Measurements from ENCODE around the gene PDGFRB. TPM values are rescaled to one million over a fixed set of nuclear protein-coding genes. Genes with fewer than 3 reads are reported as not detected.

The PDGFRB gene
- total RNA-seq, 1 experiment from 2014 or later = 0.11 TPM

DNA sequence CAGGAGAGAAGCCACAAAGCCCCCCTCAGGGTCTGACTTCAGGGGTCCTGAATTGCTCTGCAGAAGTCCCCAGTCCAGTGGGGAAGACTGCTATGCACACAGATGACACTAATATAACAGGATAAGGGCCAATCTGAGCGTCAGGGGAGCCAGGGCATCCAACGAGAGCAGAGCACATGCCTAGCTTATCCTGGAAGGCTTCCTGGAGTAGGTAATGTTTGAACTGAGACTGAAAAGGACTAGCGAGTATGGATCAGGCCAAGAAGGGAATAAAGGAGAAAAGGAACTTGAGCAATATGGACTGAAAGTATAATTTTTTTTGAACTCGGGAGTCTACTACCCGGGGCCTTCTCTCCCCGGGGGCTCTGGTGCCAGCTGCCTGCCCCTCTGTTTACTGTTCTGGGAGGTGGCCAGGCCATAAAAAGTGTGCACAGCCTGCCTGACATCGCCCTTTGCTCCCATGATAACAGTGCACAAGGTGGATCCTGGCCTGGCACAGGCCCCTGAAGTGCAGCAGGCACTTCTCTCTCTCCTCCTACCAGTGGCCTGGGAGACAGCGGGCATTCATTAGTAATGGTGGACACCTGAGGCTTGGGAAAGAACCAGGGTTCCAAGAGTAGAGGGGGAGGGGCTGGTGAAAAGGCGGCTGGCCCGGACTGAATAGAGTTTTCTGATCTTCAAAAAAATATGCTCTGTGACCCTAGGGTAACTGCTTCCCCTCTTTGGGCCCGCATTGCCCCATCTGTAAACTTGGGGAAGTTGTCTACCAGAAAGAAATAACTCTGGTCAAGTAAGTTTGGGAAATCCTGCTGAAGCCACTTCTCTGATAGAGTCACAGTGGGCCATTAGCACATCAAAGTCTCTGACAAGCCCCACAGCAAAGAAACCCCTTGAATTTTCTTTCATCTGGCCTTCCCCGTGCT, 29.6 kb upstream of the PDGFRB start:
- in situ Hi-C loops (cut with HindIII; ENCODE audit: low pct_unique_long_range_greater_than_20kb, low sequenced_read_pairs) = no loop called here
- no peak for DNase-seq (ENCODE audit: low read depth, low spot score)

DNA sequence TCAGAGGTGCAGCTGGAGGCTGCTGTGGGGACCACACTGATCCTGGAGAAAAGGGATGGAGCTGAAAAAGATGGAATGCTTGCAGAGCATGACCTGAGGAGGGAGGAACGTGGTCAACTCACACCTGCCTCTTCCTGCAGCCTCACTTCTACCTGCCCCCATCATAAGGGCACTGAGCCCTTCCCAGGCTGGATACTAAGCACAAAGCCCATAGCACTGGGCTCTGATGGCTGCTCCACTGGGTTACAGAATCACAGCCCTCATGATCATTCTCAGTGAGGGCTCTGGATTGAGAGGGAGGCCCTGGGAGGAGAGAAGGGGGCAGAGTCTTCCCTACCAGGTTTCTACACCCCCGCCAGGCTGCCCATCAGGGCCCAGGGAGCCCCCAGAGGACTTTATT, 28.4 kb upstream of the PDGFRB start:
- in situ Hi-C loops (cut with HindIII; ENCODE audit: low pct_unique_long_range_greater_than_20kb, low sequenced_read_pairs) = no loop called here
- no peak for DNase-seq (ENCODE audit: low read depth, low spot score)

DNA sequence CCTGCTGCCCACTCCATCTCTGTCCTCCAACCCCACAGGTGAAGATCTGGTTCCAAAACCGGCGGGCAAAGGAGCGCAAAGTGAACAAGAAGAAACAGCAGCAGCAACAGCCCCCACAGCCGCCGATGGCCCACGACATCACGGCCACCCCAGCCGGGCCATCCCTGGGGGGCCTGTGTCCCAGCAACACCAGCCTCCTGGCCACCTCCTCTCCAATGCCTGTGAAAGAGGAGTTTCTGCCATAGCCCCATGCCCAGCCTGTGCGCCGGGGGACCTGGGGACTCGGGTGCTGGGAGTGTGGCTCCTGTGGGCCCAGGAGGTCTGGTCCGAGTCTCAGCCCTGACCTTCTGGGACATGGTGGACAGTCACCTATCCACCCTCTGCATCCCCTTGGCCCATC, 27.8 kb upstream of the PDGFRB start:
- in situ Hi-C loops (cut with HindIII; ENCODE audit: low pct_unique_long_range_greater_than_20kb, low sequenced_read_pairs) = no loop called here
- no peak for DNase-seq (ENCODE audit: low read depth, low spot score)

DNA sequence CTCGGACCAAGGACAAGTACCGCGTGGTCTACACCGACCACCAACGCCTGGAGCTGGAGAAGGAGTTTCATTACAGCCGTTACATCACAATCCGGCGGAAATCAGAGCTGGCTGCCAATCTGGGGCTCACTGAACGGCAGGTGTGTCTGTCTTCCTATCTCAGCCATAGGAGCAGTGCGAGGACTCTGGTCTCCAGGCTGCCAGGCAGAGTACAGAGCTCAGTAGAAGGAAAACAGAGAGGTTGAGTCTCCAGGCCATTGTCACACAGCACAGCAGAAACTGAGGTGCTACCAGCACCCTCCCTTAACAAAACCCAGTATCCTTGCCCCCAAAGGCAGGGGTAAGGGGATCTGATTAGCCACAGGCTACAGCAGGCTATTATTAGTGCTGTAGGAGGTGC, 27.1 kb upstream of the PDGFRB start:
- in situ Hi-C loops (cut with HindIII; ENCODE audit: low pct_unique_long_range_greater_than_20kb, low sequenced_read_pairs) = no loop called here
- no peak for DNase-seq (ENCODE audit: low read depth, low spot score)

DNA sequence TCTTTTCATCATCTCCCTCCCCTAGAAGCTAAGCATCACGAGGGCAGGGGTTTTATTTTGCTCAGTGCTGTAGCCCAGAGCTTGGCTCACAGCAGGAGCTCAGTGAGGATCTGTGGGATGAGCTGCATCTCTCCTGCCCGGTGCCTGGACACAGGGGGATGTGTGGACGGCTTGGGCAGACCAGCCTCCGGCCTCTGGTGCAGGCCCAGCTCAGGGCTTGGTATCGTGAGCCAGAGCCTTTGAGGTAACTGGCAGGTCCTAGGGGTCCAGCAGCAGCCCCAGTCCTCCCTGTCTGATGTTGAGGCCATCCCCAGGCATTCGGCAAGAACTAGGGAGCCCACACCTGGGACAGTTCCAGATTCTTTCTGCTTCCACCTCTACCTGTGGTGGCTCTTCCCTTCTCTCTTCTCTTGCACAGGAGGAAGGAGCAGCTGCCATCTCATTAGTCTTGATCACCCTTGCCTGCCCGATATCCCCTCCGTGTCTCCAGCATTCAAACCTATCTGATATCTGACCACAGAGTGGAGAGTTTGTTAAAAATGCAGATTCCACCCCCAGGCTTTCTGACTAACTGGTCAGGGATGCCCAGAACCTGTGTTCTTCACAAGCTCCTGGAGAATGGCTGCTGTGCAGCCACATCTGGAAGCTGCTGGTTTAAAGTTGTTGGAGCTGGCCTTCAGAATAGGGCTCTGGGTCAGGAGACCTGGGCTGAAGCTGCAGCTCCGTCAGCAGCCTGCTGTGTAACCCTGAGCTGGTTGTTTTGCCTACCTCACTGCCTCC, 26.3 kb upstream of the PDGFRB start:
- in situ Hi-C loops (cut with HindIII; ENCODE audit: low pct_unique_long_range_greater_than_20kb, low sequenced_read_pairs) = no loop called here
- no peak for DNase-seq (ENCODE audit: low read depth, low spot score)

DNA sequence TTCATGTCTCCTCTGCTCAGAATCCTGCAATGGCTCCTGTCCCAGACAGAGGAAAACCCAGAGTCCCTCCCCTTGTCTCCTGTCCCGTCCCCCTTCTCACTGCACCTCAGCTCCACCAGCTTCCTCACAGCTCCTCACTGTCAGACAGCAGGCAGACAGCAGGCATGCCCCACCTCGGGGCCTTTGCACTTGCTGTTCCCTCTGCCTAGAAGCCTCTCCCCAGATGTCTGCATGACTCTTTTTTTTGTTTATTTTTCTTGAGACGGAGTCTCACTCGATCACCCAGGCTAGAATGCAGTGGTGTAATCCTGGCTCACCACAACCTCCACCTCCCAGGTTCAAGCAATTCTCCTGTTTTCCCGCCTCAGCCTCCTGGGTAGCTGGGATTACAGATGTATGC, 25.4 kb upstream of the PDGFRB start:
- in situ Hi-C loops (cut with HindIII; ENCODE audit: low pct_unique_long_range_greater_than_20kb, low sequenced_read_pairs) = no loop called here
- no peak for DNase-seq (ENCODE audit: low read depth, low spot score)

DNA sequence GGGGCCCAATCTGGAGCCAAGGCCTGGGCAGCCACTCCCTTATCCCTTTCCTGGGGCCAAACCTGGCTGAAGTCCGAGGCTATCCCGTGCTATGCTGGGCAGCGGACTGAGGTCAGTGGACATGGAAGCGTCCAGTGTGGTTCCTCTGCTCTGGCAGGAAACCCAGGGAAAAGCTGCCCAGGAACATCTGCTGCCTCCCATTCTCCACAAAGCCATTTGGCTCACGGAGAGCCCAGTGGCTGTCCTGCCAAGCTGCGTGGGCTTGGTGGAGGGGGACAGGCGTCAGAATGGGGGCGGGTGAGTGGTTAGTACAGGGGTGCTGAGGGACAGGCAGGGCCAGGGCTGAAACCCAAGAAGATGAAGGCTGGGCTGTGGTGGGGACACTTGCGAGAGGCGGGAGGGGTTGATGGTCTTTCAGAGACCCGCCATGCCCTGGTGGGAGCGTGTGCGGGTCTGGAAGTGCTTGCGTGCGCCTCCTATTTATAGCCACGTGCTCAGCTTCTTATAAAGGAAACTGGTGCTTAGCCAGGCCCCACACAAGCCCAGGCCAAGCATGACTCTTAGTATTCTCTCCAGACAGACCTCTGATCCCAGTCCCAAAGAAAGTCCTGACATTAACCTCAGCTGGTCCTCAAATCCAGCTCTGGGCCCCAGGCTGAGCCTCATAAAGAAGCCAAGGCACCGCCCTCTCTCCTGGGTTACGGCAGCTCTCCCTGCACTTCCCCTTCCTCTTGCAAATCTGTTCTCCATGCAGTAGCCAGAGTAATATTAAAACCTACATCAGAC, 24.8 kb upstream of the PDGFRB start:
- in situ Hi-C loops (cut with HindIII; ENCODE audit: low pct_unique_long_range_greater_than_20kb, low sequenced_read_pairs) = no loop called here
- DNase-seq (ENCODE audit: low read depth, low spot score) = no peak

DNA sequence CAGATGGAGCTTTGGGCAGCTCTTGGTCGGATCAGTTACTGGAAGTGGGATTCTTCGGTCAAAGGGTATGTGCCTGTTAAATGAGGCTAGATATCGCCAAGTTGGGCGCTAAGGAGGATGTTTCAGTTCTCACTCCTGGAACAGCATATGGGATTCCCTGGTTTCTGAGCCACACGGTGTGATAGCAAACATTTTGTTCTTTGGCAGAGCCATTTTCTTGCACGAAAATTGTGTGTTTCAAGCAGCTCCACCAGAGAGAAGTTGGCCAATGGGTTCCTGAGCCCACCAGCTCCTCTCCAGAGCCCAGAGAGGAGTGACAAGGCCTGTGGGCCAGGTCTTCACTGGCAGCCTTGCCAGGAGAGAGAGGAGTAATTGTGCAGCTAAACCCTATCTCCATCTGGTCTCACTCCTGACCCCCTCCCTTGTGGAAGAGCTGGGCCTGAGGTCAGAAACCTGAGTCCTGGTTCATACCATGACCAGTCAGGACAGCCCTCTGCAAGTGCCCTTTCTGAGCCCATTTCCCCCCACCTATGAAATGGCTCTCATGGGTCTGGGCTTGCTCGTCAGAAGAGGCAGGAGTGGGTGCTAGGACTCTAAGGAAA, 23.5 kb upstream of the PDGFRB start:
- no peak for DNase-seq (ENCODE audit: low read depth, low spot score)
- in situ Hi-C loops (cut with HindIII; ENCODE audit: low pct_unique_long_range_greater_than_20kb, low sequenced_read_pairs) = no loop called here

DNA sequence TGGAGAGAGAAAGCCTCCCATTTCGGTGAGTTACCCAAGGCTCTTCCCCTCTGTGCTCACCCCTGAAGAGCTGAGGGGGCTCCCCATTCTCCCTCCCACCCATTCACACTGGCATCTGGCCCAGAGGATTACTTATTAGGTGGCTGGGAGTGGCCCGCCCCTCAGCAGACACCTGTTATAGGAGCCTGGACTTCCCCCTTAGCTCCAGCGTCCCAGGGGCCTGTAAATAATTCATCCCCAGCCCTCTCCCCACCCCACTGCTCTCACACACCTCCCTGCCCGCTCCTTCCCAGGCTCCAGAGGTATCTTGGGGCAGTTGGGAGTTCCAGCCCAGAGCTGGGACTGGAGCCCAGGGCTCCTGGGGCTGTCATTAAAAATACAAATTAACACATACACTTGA, 22.6 kb upstream of the PDGFRB start:
- no peak for DNase-seq (ENCODE audit: low read depth, low spot score)
- in situ Hi-C loops (cut with HindIII; ENCODE audit: low pct_unique_long_range_greater_than_20kb, low sequenced_read_pairs) = no loop called here

DNA sequence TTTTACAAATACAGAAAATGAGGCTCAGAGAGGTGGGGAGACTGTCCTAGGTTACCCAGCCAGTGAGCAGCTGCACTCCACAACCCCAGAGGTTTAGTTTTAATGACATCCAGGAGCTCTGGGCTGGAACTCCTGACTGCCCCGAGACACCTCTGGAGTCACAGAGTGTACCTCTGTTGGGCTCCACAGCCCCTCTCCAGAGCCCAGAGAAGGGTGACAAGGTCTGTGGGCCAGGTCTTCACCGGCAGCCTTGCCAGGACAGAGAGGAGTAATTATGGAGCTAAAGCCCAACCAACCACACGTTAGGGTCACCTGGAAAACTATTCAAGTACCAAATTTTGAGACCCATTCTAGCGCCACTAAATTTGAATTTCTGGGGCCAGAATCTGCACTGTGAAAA, 22.1 kb upstream of the PDGFRB start:
- in situ Hi-C loops (cut with HindIII; ENCODE audit: low pct_unique_long_range_greater_than_20kb, low sequenced_read_pairs) = no loop called here
- no peak for DNase-seq (ENCODE audit: low read depth, low spot score)

DNA sequence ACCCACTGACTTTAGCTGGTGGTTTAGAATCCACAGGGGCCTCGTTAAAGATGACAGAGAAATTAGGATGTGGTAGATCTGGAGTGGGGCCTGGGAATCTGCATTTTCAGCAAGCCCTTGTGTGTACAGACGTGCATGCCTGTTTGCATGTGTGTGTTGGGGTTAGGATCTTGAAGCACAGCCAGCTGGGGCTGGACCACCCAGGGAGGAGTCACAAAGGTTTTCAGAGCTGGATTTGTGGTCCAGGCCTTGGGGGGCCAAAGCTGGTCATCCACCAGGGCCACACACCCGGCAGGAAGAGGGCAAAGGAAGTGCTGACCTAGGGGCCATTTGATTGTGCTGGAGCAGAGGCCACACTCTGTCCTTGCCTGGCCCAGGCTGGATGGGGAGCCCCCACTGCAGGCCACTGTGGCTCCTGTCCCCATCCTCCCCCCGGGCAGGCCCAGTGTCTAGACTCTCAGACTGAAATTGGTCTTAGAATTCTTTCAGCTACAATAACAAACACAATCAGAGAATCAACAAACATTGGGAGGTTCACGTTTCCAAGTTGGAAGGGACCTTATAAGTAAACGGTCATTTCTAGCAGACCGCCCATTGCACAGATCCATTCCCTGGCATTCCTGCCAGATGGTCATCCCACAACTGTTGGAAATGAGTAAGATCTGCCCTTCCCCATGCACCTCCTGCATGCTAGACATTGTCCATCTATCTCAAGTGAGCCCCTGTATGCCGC, 21.3 kb upstream of the PDGFRB start:
- in situ Hi-C loops (cut with HindIII; ENCODE audit: low pct_unique_long_range_greater_than_20kb, low sequenced_read_pairs) = no loop called here
- no peak for DNase-seq (ENCODE audit: low read depth, low spot score)

DNA sequence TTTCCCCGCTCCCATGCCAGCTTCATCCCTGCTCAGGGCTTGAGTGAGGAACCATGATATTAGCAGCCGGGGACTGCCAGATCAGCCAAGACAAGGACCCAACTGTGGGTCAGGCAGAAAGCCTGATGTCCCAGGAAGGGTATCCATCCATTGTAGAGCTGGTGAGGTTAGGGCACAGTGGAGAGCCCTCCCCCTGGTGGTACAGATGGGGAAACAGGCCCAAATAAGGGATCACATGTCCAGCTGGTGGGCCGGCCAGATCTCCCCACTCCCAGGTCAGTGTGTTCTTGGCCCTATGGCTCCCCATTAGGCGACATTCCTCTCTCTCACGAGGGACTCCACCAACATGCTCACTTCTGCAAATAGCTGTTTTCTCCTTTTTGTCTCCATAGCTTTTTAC, 19.9 kb upstream of the PDGFRB start:
- DNase-seq (ENCODE audit: low read depth, low spot score) = peak; percentile 63
- in situ Hi-C loops (cut with HindIII; ENCODE audit: low pct_unique_long_range_greater_than_20kb, low sequenced_read_pairs) = no loop called here

DNA sequence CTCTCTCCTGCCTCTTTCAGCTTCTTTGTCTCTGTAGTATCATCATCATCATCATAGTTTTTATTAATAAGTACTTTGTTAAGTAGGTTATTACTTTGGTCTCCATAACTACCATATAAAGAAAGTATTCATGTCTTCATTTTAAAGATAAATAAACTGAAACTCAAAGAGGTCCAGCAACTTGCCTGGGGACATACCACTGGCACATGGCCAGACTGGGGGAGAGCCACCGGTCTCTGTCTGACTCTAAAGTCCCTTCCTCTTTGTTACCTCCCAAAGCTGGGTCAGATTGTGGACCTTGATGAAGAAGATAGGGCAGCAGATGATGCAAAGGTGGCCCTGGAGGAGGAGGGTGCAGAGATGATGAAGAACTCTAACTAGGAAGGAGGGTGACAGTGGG, 19.4 kb upstream of the PDGFRB start:
- DNase-seq (ENCODE audit: low read depth, low spot score) = no peak
- in situ Hi-C loops (cut with HindIII; ENCODE audit: low pct_unique_long_range_greater_than_20kb, low sequenced_read_pairs) = no loop called here

DNA sequence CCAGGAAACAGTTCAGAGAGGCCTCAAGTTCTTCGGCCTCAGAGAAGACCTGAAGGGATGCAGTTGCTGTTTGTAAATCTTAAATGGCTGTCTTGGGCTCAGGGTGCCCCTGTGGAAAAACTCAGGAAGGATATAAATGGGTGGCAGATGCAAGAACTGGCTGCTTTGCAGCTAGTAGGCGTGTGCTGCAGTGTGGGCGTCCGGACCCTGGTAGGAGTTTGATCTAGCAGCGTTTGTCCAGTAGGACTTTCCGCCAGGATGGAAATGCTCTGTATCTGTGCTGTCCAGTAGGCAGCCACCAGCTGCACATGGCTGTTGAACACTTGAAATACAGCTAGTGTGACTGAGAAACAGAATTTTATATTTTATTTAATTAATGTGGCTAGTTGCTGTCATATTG, 18.6 kb upstream of the PDGFRB start:
- DNase-seq (ENCODE audit: low read depth, low spot score) = no peak
- in situ Hi-C loops (cut with HindIII; ENCODE audit: low pct_unique_long_range_greater_than_20kb, low sequenced_read_pairs) = no loop called here

DNA sequence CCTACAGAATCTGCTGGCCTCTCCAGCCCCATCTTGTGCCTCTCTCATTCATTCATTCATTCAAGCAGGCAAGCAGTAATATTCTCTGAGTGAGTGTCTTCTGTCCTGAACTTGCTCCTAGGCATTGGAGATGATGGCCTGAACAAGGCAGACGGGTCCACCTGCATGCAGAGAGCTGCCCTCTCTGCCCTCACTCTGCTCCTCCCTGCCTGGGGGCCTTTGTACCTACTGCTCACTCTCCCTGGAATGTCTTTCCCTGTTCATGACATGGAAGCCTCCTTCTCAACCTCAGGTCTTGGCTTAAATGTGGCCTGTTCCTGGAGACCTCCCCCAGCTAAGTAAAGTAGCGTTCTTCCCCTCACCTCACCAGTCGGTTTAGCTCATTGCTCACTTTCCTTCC, 17.5 kb upstream of the PDGFRB start:
- in situ Hi-C loops (cut with HindIII; ENCODE audit: low pct_unique_long_range_greater_than_20kb, low sequenced_read_pairs) = no loop called here
- DNase-seq (ENCODE audit: low read depth, low spot score) = no peak

DNA sequence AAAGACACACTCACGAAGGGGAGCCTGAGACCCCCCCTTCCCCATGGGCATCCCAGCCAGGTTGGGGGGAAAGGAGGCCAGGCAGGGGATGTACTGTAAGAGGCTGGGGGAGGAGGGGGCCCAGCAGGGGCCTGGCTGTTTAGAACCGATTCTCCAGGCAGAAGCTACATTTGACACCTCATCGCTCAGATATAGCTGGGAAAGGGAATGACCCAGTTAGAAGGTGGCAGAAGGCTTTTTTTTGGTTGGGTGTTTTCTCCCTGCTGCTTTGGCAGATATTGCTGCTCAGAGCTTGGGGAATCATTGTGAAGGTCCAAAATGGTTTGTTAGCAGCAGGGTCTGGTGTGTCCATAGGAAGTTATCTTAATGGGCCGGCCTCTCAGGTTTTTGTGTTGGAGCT, 16.9 kb upstream of the PDGFRB start:
- DNase-seq (ENCODE audit: low read depth, low spot score) = no peak
- in situ Hi-C loops (cut with HindIII; ENCODE audit: low pct_unique_long_range_greater_than_20kb, low sequenced_read_pairs) = no loop called here

DNA sequence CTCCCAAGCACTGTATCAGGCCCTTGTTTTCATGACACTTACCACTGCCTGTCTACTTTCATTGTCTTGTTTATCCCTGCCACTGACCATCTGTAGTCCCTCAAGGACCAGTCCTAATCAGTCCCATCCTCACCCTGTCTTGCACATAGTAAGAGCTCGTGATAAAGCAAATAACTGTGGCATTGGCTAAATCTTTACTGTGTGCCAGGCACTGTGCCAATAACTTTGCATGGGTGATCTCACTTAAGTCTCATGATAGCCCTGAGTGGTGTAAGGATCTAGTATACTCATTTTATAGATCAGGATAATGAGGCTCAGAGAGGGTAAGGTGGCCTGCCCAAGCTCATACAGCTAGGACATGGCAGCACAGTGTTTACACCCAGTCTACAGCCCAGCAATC, 16.5 kb upstream of the PDGFRB start:
- in situ Hi-C loops (cut with HindIII; ENCODE audit: low pct_unique_long_range_greater_than_20kb, low sequenced_read_pairs) = no loop called here
- DNase-seq (ENCODE audit: low read depth, low spot score) = peak; percentile 35
